GM23338 (cell line): ENCODE data around the gene LNX2. TPM values are rescaled to one million over a fixed set of nuclear protein-coding genes. Genes with fewer than 3 reads are reported as not detected.

Experiments used
- ATAC-seq: fragments of 200-7000 bp; cut with Tn5 transposase; 3 replicates; pipeline ENCODE4 v1.9.1; 2020
- DNase-seq: peaks from one replicate; pipeline ENCODE4 v3.0.0-alpha.2; 2015; ENCODE audit warnings: low spot score
- H2AFZ ChIP-seq: fragments of 200-600 bp; sonication (generic); 2 replicates; pipeline ENCODE4 v1.8.0; 2016; ENCODE audit warnings: antibody characterized with exemption, mild to moderate bottlenecking, moderate library complexity
- H3F3A ChIP-seq: fragments of 200-600 bp; sonication (generic); replicated peaks from 2 replicates; pipeline ENCODE4 v1.8.0; 2017; ENCODE audit warnings: antibody characterized with exemption, mixed run types, low read depth
- H3K27ac ChIP-seq: fragments of 200-600 bp; sonication (generic); 2 replicates; pipeline ENCODE4 v1.6.1; 2016; ENCODE audit warnings: low read depth
- H3K27me3 ChIP-seq: fragments of 200-600 bp; sonication (generic); 2 replicates; pipeline ENCODE4 v1.8.0; 2016; ENCODE audit warnings: mild to moderate bottlenecking, mixed run types, moderate library complexity; ENCODE audit not compliant: insufficient read depth
- H3K36me3 ChIP-seq: fragments of 200-600 bp; sonication (generic); 2 replicates; pipeline ENCODE4 v1.8.0; 2016; ENCODE audit warnings: mild to moderate bottlenecking; ENCODE audit not compliant: insufficient read depth
- H3K4me1 ChIP-seq: fragments of 200-600 bp; sonication (generic); 2 replicates; pipeline ENCODE4 v1.8.0; 2016; ENCODE audit warnings: mild to moderate bottlenecking, moderate library complexity; ENCODE audit not compliant: insufficient read depth
- H3K4me2 ChIP-seq: fragments of 200-600 bp; sonication (generic); 2 replicates; pipeline ENCODE4 v1.7.1; 2017; ENCODE audit warnings: mixed run types
- H3K4me3 ChIP-seq: fragments of 200-600 bp; sonication (generic); 2 replicates; pipeline ENCODE4 v1.6.1; 2016; ENCODE audit warnings: mixed run types
- H3K79me2 ChIP-seq: fragments of 200-600 bp; sonication (generic); replicated peaks from 2 replicates; pipeline ENCODE4 v1.8.0; 2017; ENCODE audit warnings: mild to moderate bottlenecking; ENCODE audit not compliant: insufficient read depth
- H3K9me2 ChIP-seq: fragments of 200-600 bp; sonication (generic); 2 replicates; pipeline ENCODE4 v1.8.0; 2017; ENCODE audit not compliant: insufficient read depth
- H4K20me1 ChIP-seq: fragments of 200-600 bp; sonication (generic); replicated peaks from 2 replicates; pipeline ENCODE4 v1.8.0; 2017; ENCODE audit warnings: mild to moderate bottlenecking; ENCODE audit not compliant: insufficient read depth
- H3K27ac Mint-ChIP-seq: 2 replicates; pipeline ENCODE4 v1.8.0; 2020; ENCODE audit warnings: inconsistent platforms, mild to moderate bottlenecking, moderate library complexity, mixed read lengths
- H3K27me3 Mint-ChIP-seq: 3 replicates; pipeline ENCODE4 v1.8.0; 2022; ENCODE audit warnings: low read depth, mild to moderate bottlenecking, moderate library complexity, mixed read lengths, inconsistent platforms; ENCODE audit not compliant: insufficient read depth, poor library complexity
- H3K36me3 Mint-ChIP-seq: 3 replicates; pipeline ENCODE4 v1.8.0; 2021; ENCODE audit warnings: low read depth, mild to moderate bottlenecking, inconsistent platforms, moderate library complexity, mixed read lengths
- H3K4me1 Mint-ChIP-seq: 3 replicates; pipeline ENCODE4 v1.8.0; 2020; ENCODE audit warnings: mild to moderate bottlenecking, inconsistent platforms, mixed read lengths
- H3K4me3 Mint-ChIP-seq: 3 replicates; pipeline ENCODE4 v1.8.0; 2021; ENCODE audit warnings: moderate library complexity, mild to moderate bottlenecking, inconsistent platforms, mixed read lengths
- H3K9me3 Mint-ChIP-seq: 3 replicates; pipeline ENCODE4 v1.8.0; 2020; ENCODE audit warnings: moderate library complexity, mild to moderate bottlenecking, inconsistent platforms, mixed read lengths
- EZH2phosphoT487 ChIP-seq: fragments of 200-600 bp; sonication (generic); IDR thresholded peaks from one replicate; pipeline ENCODE4 v1.8.1; 2018; ENCODE audit warnings: antibody characterized with exemption; ENCODE audit not compliant: unreplicated experiment
- NANOG ChIP-seq: IDR thresholded peaks from 2 replicates; pipeline ENCODE4 v1.6.1; 2016; ENCODE audit warnings: antibody characterized with exemption, borderline replicate concordance
- POLR2AphosphoS5 ChIP-seq: IDR thresholded peaks from 2 replicates; pipeline ENCODE4 v1.6.1; 2016; ENCODE audit warnings: antibody characterized with exemption, low read depth
- STAT1 ChIP-seq: IDR thresholded peaks from one replicate; pipeline ENCODE4 v1.6.1; 2016; ENCODE audit warnings: antibody characterized with exemption; ENCODE audit not compliant: unreplicated experiment
- ZNF114 ChIP-seq: fragments of 250-450 bp; sonication (Bioruptor Pico); IDR thresholded peaks from 2 replicates; pipeline ENCODE4 v1.5.0; 2020; ENCODE audit warnings: mild to moderate bottlenecking, moderate library complexity
- polyA plus RNA-seq: library from polyadenylated mRNA; unstranded; fragments of >200 nt; fragmentation: Nextera tagmentation; extraction: Ambion mirVana; gene quantifications from 2 replicates; pipeline ENCODE4 v1.2.1, GENCODE V29; 2016
- total RNA-seq: library from RNA; depleted of rRNA; stranded (reverse); fragments of >200 nt; shearing (Covaris generic); gene quantifications from 2 replicates; pipeline ENCODE4 v1.2.3, GENCODE V29; 2014
- TF ChIP-seq, protein P1 (sequence below), 2 experiments: fragments of 200-600 bp in 1 of 2; sonication (generic) in 1 of 2; conservative IDR thresholded peaks; 2 replicates each; pipeline versions ENCODE4 v1.5.1 to v1.6.1; 2016 to 2017; ENCODE audit warnings: antibody characterized with exemption in 2 of 2, low read depth in 2 of 2, mild to moderate bottlenecking in 2 of 2, moderate library complexity in 1 of 2
- TF ChIP-seq, protein P2 (sequence below): fragments of 250-450 bp; sonication (Bioruptor Pico); IDR thresholded peaks from 2 replicates; pipeline ENCODE4 v1.5.0; 2020; ENCODE audit warnings: mild to moderate bottlenecking, moderate library complexity
- TF ChIP-seq, protein P3 (sequence below): IDR thresholded peaks from one replicate; pipeline ENCODE4 v1.6.1; 2018; ENCODE audit warnings: antibody characterized with exemption; ENCODE audit not compliant: unreplicated experiment

LNX2 gene
- total and polyA plus RNA-seq, 2 experiments from 2014 or later, result 3.7 to 18.0 TPM

DNA sequence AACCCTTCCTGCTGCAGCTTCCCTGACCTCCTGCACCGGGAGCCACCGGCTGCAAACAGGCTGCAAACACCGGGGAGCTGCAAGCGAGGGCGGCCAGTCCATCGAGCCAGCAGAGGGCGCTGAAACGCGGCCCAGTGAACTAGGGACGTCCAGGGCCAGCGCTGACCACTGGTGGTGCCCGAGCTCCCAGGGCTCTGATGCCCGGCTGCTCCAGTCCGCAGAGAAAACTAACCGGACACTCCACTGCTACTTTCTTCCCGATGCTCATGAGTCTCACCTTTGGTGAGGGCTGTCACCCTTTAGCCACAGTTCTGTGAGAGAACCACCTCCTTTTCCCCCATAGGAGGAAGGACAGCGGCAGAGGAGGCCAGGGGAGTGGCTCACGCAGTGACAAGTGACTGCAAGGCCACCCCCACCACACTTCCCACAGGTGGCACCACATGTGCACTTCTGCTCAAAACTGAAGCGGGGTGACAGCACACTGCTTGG, 87.1 kb downstream of the LNX2 start:
- Histone ChIP-seq H2AFZ (peak overlapping the region; percentile 53; the same call in 1 of the 2 replicates), H3K4me1 (no peaks in the 10 kb centered on the region), H3K79me2 (no peaks in the 10 kb centered on the region), H3K27me3 (no peaks in the 10 kb centered on the region), H3K4me2 (no peak overlapping the region), H3K4me3 (no peak overlapping the region), H3K36me3 (no peaks in the 10 kb centered on the region), H3K27ac (no peak overlapping the region), H3K9me2 (no peaks in the 10 kb centered on the region), H4K20me1 (no peaks in the 10 kb centered on the region), H3F3A (no peaks in the 10 kb centered on the region; the same call in 1 of the 2 replicates)
- TF ChIP-seq, protein P1, sequence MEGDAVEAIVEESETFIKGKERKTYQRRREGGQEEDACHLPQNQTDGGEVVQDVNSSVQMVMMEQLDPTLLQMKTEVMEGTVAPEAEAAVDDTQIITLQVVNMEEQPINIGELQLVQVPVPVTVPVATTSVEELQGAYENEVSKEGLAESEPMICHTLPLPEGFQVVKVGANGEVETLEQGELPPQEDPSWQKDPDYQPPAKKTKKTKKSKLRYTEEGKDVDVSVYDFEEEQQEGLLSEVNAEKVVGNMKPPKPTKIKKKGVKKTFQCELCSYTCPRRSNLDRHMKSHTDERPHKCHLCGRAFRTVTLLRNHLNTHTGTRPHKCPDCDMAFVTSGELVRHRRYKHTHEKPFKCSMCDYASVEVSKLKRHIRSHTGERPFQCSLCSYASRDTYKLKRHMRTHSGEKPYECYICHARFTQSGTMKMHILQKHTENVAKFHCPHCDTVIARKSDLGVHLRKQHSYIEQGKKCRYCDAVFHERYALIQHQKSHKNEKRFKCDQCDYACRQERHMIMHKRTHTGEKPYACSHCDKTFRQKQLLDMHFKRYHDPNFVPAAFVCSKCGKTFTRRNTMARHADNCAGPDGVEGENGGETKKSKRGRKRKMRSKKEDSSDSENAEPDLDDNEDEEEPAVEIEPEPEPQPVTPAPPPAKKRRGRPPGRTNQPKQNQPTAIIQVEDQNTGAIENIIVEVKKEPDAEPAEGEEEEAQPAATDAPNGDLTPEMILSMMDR (conservative IDR thresholded peaks at IDR 0.05; ENCODE audit: low read depth in 2 of 2), result peak; percentile 83 to 92
- TF ChIP-seq, protein P2, sequence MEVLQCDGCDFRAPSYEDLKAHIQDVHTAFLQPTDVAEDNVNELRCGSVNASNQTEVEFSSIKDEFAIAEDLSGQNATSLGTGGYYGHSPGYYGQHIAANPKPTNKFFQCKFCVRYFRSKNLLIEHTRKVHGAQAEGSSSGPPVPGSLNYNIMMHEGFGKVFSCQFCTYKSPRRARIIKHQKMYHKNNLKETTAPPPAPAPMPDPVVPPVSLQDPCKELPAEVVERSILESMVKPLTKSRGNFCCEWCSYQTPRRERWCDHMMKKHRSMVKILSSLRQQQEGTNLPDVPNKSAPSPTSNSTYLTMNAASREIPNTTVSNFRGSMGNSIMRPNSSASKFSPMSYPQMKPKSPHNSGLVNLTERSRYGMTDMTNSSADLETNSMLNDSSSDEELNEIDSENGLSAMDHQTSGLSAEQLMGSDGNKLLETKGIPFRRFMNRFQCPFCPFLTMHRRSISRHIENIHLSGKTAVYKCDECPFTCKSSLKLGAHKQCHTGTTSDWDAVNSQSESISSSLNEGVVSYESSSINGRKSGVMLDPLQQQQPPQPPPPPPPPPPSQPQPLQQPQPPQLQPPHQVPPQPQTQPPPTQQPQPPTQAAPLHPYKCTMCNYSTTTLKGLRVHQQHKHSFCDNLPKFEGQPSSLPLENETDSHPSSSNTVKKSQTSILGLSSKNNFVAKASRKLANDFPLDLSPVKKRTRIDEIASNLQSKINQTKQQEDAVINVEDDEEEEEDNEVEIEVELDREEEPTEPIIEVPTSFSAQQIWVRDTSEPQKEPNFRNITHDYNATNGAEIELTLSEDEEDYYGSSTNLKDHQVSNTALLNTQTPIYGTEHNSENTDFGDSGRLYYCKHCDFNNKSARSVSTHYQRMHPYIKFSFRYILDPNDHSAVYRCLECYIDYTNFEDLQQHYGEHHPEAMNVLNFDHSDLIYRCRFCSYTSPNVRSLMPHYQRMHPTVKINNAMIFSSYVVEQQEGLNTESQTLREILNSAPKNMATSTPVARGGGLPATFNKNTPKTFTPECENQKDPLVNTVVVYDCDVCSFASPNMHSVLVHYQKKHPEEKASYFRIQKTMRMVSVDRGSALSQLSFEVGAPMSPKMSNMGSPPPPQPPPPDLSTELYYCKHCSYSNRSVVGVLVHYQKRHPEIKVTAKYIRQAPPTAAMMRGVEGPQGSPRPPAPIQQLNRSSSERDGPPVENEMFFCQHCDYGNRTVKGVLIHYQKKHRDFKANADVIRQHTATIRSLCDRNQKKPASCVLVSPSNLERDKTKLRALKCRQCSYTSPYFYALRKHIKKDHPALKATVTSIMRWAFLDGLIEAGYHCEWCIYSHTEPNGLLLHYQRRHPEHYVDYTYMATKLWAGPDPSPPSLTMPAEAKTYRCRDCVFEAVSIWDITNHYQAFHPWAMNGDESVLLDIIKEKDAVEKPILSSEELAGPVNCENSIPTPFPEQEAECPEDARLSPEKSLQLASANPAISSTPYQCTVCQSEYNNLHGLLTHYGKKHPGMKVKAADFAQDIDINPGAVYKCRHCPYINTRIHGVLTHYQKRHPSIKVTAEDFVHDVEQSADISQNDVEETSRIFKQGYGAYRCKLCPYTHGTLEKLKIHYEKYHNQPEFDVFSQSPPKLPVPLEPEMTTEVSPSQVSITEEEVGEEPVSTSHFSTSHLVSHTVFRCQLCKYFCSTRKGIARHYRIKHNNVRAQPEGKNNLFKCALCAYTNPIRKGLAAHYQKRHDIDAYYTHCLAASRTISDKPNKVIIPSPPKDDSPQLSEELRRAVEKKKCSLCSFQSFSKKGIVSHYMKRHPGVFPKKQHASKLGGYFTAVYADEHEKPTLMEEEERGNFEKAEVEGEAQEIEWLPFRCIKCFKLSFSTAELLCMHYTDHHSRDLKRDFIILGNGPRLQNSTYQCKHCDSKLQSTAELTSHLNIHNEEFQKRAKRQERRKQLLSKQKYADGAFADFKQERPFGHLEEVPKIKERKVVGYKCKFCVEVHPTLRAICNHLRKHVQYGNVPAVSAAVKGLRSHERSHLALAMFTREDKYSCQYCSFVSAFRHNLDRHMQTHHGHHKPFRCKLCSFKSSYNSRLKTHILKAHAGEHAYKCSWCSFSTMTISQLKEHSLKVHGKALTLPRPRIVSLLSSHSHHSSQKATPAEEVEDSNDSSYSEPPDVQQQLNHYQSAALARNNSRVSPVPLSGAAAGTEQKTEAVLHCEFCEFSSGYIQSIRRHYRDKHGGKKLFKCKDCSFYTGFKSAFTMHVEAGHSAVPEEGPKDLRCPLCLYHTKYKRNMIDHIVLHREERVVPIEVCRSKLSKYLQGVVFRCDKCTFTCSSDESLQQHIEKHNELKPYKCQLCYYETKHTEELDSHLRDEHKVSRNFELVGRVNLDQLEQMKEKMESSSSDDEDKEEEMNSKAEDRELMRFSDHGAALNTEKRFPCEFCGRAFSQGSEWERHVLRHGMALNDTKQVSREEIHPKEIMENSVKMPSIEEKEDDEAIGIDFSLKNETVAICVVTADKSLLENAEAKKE (CRISPR knock-in tag), result no peak
- no peak overlapping the region for H3K27ac Mint-ChIP-seq
- ATAC-seq (peak; percentile 97), DNase-seq (peak; percentile 89)
- H3K4me3 Mint-ChIP-seq, result peak overlapping the region; percentile 12; the same call in 1 of the 3 replicates
- H3K4me1 Mint-ChIP-seq, result peaks cover 4% of the 10 kb centered on the region; the same call in 2 of the 3 replicates
- no peaks in the 10 kb centered on the region for H3K27me3 Mint-ChIP-seq
- peaks cover 2% of the 10 kb centered on the region; the same call in 1 of the 3 replicates for H3K36me3 Mint-ChIP-seq
- peaks cover 7% of the 10 kb centered on the region for H3K9me3 Mint-ChIP-seq

DNA sequence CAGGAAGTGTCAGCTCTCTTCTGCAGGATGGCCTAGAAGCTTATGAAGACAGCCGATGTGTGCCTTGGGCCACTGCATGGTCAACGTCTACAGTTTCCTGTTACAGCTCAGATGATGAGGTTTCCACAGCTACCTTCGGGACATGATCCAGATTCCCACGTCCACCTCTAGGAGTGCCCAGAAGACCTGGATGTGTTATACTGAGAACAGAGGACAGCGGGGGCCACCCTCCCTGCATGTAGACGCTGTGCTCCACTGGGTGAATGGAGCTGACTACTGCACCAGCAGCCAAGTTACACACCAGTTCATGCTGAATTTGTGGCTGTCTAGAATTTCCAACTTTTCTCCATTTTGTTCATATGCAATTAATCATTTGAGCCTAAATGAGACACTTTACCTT, 91.4 kb downstream of the LNX2 start:
- Mint-ChIP-seq H3K4me1 (peaks cover 7% of the 10 kb centered on the region), H3K36me3 (peaks cover 3% of the 10 kb centered on the region; the same call in 1 of the 3 replicates), H3K4me3 (no peak overlapping the region), H3K9me3 (peaks cover 11% of the 10 kb centered on the region), H3K27ac (no peak overlapping the region), H3K27me3 (peaks cover 2% of the 10 kb centered on the region)
- no peak overlapping the region for H3K27ac ChIP-seq
- H4K20me1 ChIP-seq, result no peaks in the 10 kb centered on the region
- H3F3A ChIP-seq, result no peaks in the 10 kb centered on the region; the same call in 1 of the 2 replicates
- H3K36me3 ChIP-seq, result no peaks in the 10 kb centered on the region
- no peaks in the 10 kb centered on the region for H3K4me1 ChIP-seq
- H3K27me3 ChIP-seq, result no peaks in the 10 kb centered on the region
- DNase-seq, result no peak
- no peaks in the 10 kb centered on the region for H3K9me2 ChIP-seq
- H3K4me2 ChIP-seq, result no peak overlapping the region
- no peaks in the 10 kb centered on the region for H3K79me2 ChIP-seq
- H3K4me3 ChIP-seq, result no peak overlapping the region
- no peak overlapping the region for H2AFZ ChIP-seq
- ATAC-seq, result no peak
- TF ChIP-seq POLR2AphosphoS5, result no peak
- TF ChIP-seq NANOG, result no peak
- no peak for TF ChIP-seq EZH2phosphoT487
- TF ChIP-seq, protein P3, sequence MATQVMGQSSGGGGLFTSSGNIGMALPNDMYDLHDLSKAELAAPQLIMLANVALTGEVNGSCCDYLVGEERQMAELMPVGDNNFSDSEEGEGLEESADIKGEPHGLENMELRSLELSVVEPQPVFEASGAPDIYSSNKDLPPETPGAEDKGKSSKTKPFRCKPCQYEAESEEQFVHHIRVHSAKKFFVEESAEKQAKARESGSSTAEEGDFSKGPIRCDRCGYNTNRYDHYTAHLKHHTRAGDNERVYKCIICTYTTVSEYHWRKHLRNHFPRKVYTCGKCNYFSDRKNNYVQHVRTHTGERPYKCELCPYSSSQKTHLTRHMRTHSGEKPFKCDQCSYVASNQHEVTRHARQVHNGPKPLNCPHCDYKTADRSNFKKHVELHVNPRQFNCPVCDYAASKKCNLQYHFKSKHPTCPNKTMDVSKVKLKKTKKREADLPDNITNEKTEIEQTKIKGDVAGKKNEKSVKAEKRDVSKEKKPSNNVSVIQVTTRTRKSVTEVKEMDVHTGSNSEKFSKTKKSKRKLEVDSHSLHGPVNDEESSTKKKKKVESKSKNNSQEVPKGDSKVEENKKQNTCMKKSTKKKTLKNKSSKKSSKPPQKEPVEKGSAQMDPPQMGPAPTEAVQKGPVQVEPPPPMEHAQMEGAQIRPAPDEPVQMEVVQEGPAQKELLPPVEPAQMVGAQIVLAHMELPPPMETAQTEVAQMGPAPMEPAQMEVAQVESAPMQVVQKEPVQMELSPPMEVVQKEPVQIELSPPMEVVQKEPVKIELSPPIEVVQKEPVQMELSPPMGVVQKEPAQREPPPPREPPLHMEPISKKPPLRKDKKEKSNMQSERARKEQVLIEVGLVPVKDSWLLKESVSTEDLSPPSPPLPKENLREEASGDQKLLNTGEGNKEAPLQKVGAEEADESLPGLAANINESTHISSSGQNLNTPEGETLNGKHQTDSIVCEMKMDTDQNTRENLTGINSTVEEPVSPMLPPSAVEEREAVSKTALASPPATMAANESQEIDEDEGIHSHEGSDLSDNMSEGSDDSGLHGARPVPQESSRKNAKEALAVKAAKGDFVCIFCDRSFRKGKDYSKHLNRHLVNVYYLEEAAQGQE, result no peak
- TF ChIP-seq ZNF114, result no peak
- TF ChIP-seq STAT1, result no peak
